GM18499 (cell line): ENCODE results near the gene TMEM187.
"Not testable (repeated sequence)": the region's sequence is repeated elsewhere in the genome, so short reads cannot be mapped to it uniquely, and the experiment has no call there.

ENCODE experiments used
- ATAC-seq: cut with Tn5 transposase; IDR thresholded peaks from one replicate; pipeline ENCODE4 v1.9.1; 2021; ENCODE audit warnings: moderate number of reproducible peaks; ENCODE audit not compliant: insufficient read depth, unreplicated experiment

The TMEM187 gene

GRCh38 chrX:153993978-153994377 lies 21.4 kb downstream of the TMEM187 start:
- ATAC-seq: no peak

- not testable (repeated sequence) for ATAC-seq
Observed at GRCh38 chrX:153994398-153994797, 21.8 kb downstream of the TMEM187 start.

- ATAC-seq: no peak
Observed at GRCh38 chrX:153995504-153995903, 22.9 kb downstream of the TMEM187 start.

GRCh38 chrX:153999359-154000037 lies 26.9 kb downstream of the TMEM187 start:
- no peak for ATAC-seq

- no peak for ATAC-seq
Observed at GRCh38 chrX:154000051-154000450, 27.5 kb downstream of the TMEM187 start.

- ATAC-seq: no peak
Observed at GRCh38 chrX:154002215-154002719, 29.7 kb downstream of the TMEM187 start.

- no peak for ATAC-seq
Observed at GRCh38 chrX:154004315-154004714, 31.8 kb downstream of the TMEM187 start.

- ATAC-seq: no peak
Observed at GRCh38 chrX:154006947-154007346, 34.4 kb downstream of the TMEM187 start.

GRCh38 chrX:154008521-154008920 lies 36.0 kb downstream of the TMEM187 start:
- no peak for ATAC-seq

- ATAC-seq: no peak
Observed at GRCh38 chrX:154010330-154011087, 38.0 kb downstream of the TMEM187 start.

- ATAC-seq: no peak
Observed at GRCh38 chrX:154011376-154012335, 39.1 kb downstream of the TMEM187 start.

- no peak for ATAC-seq
Observed at GRCh38 chrX:154012336-154012991, 39.9 kb downstream of the TMEM187 start.

- no peak for ATAC-seq
Observed at GRCh38 chrX:154013001-154013421, 40.5 kb downstream of the TMEM187 start.

- no peak for ATAC-seq
Observed at GRCh38 chrX:154013614-154014360, 41.2 kb downstream of the TMEM187 start.

- ATAC-seq: no peak
Observed at GRCh38 chrX:154014429-154015380, 42.2 kb downstream of the TMEM187 start.

GRCh38 chrX:154015581-154016264 lies 43.2 kb downstream of the TMEM187 start:
- ATAC-seq: no peak

GRCh38 chrX:154016366-154017076 lies 44.0 kb downstream of the TMEM187 start:
- no peak for ATAC-seq
